KMS-11 (cell line): ENCODE measurements around the gene CDHR4.

ENCODE experiments used
- H2AFZ ChIP-seq: fragments of 200-600 bp; sonication (generic); 2 replicates; pipeline ENCODE4 v1.6.1; 2016; ENCODE audit warnings: antibody characterized with exemption, mixed run types, low read depth
- H3K27ac ChIP-seq: fragments of 200-600 bp; sonication (generic); 2 replicates; pipeline ENCODE4 v1.6.1; 2016; ENCODE audit warnings: mild to moderate bottlenecking, mixed run types
- H3K27me3 ChIP-seq: fragments of 200-600 bp; sonication (generic); 2 replicates; pipeline ENCODE4 v1.6.1; 2017; ENCODE audit warnings: mild to moderate bottlenecking, low read depth, mixed run types, moderate library complexity; ENCODE audit not compliant: insufficient read depth
- H3K36me3 ChIP-seq: fragments of 200-600 bp; sonication (generic); 2 replicates; pipeline ENCODE4 v1.6.1; 2017; ENCODE audit warnings: mild to moderate bottlenecking, mixed run types; ENCODE audit not compliant: insufficient read depth
- H3K4me1 ChIP-seq: fragments of 200-600 bp; sonication (generic); 2 replicates; pipeline ENCODE4 v1.6.1; 2016; ENCODE audit warnings: mild to moderate bottlenecking, low read depth, mixed run types; ENCODE audit not compliant: poor library complexity, severe bottlenecking
- H3K4me2 ChIP-seq: fragments of 200-600 bp; sonication (generic); 2 replicates; pipeline ENCODE4 v1.7.0; 2016; ENCODE audit warnings: mild to moderate bottlenecking, mixed run types
- H3K4me3 ChIP-seq: fragments of 200-600 bp; sonication (generic); IDR thresholded peaks from 2 replicates; pipeline ENCODE4 v1.6.1; 2017; ENCODE audit warnings: low read depth, low read length, mixed read lengths; ENCODE audit not compliant: insufficient read depth
- H3K79me2 ChIP-seq: fragments of 200-600 bp; sonication (generic); 2 replicates; pipeline ENCODE4 v1.6.1; 2016; ENCODE audit warnings: low read depth, mixed run types; ENCODE audit not compliant: insufficient read depth
- H3K9ac ChIP-seq: fragments of 200-600 bp; sonication (generic); 2 replicates; pipeline ENCODE4 v1.6.1; 2016; ENCODE audit warnings: mild to moderate bottlenecking, mixed run types
- H4K20me1 ChIP-seq: fragments of 200-600 bp; sonication (generic); 2 replicates; pipeline ENCODE4 v1.6.1; 2016; ENCODE audit warnings: mild to moderate bottlenecking, mixed run types; ENCODE audit not compliant: insufficient read depth
- CTCF ChIP-seq: fragments of 200-600 bp; sonication (generic); conservative IDR thresholded peaks from 2 replicates; pipeline ENCODE4 v1.6.1; 2017; ENCODE audit warnings: low read depth, mild to moderate bottlenecking, antibody characterized with exemption, low read length, moderate library complexity, mixed read lengths

Gene CDHR4

GRCh38 chr3:49757197-49757596 is 42.5 kb downstream of the CDHR4 start:
- Histone ChIP-seq H3K79me2 (peaks cover 11% of the 10 kb centered on the region; the same call in 1 of the 2 replicates), H3K4me1 (peaks cover 14% of the 10 kb centered on the region), H3K36me3 (no peaks in the 10 kb centered on the region), H3K27ac (no peak overlapping the region), H2AFZ (no peak overlapping the region), H3K4me3 (no peak overlapping the region), H3K9ac (no peak overlapping the region), H3K27me3 (no peaks in the 10 kb centered on the region), H3K4me2 (no peak overlapping the region), H4K20me1 (no peaks in the 10 kb centered on the region)
- TF ChIP-seq CTCF, result no peak

GRCh38 chr3:49756036-49756435 is 43.6 kb downstream of the CDHR4 start:
- no peaks in the 10 kb centered on the region for H3K36me3 ChIP-seq
- no peak overlapping the region for H3K4me3 ChIP-seq
- H3K27me3 ChIP-seq, result no peaks in the 10 kb centered on the region
- H2AFZ ChIP-seq, result no peak overlapping the region
- H3K9ac ChIP-seq, result no peak overlapping the region
- H3K79me2 ChIP-seq, result peaks cover 11% of the 10 kb centered on the region; the same call in 1 of the 2 replicates
- no peak overlapping the region for H3K4me2 ChIP-seq
- H3K27ac ChIP-seq, result no peak overlapping the region
- H3K4me1 ChIP-seq, result peaks cover 14% of the 10 kb centered on the region
- no peak for TF ChIP-seq CTCF
- no peaks in the 10 kb centered on the region for H4K20me1 ChIP-seq

- Histone ChIP-seq H3K4me2 (no peak overlapping the region), H4K20me1 (no peaks in the 10 kb centered on the region), H3K27ac (no peak overlapping the region), H2AFZ (no peak overlapping the region), H3K79me2 (peaks cover 11% of the 10 kb centered on the region; the same call in 1 of the 2 replicates), H3K4me1 (peaks cover 14% of the 10 kb centered on the region), H3K9ac (no peak overlapping the region), H3K27me3 (no peaks in the 10 kb centered on the region), H3K4me3 (no peak overlapping the region), H3K36me3 (no peaks in the 10 kb centered on the region)
- TF ChIP-seq CTCF, result no peak
Measured at GRCh38 chr3:49754536-49754935, 45.1 kb downstream of the CDHR4 start.

- H3K79me2 ChIP-seq, result peaks cover 6% of the 10 kb centered on the region; the same call in 1 of the 2 replicates
- H3K27me3 ChIP-seq, result no peaks in the 10 kb centered on the region
- H3K9ac ChIP-seq, result no peak overlapping the region
- H4K20me1 ChIP-seq, result no peaks in the 10 kb centered on the region
- no peak overlapping the region for H3K4me2 ChIP-seq
- no peak overlapping the region for H3K4me3 ChIP-seq
- no peaks in the 10 kb centered on the region for H3K36me3 ChIP-seq
- H2AFZ ChIP-seq, result no peak overlapping the region
- TF ChIP-seq CTCF, result no peak
- no peak overlapping the region for H3K27ac ChIP-seq
- peaks cover 14% of the 10 kb centered on the region for H3K4me1 ChIP-seq
Measured at GRCh38 chr3:49751501-49751900, 48.2 kb downstream of the CDHR4 start.
